HG02759 (cell line): ENCODE results near the gene DNAAF3.
A peak's percentile ranks its signal among the peaks of the same experiment; 100 is the strongest.

Experiments used
- ATAC-seq: cut with Tn5 transposase; IDR thresholded peaks from one replicate; pipeline ENCODE4 v1.9.1; 2021; ENCODE audit warnings: mild to moderate bottlenecking, moderate library complexity; ENCODE audit not compliant: unreplicated experiment

Gene DNAAF3

GRCh38 chr19:55116859-55117662 lies 49.4 kb downstream of the DNAAF3 start, which contains the start of gene PPP1R12C:
PPP1R12C (minus strand) TSS chr19:55117637; CDS start chr19:55117543, 94 bp downstream.
- ATAC-seq: peak; percentile 9

- ATAC-seq: no peak
Measured at GRCh38 chr19:55116232-55116858, 50.1 kb downstream of the DNAAF3 start.

- ATAC-seq: no peak
Measured at GRCh38 chr19:55115446-55116065, 50.9 kb downstream of the DNAAF3 start.

- ATAC-seq: no peak
Measured at GRCh38 chr19:55114566-55115145, 51.8 kb downstream of the DNAAF3 start.

GRCh38 chr19:55113570-55114039 lies 52.8 kb downstream of the DNAAF3 start:
- no peak for ATAC-seq

GRCh38 chr19:55112777-55113569 lies 53.4 kb downstream of the DNAAF3 start:
- ATAC-seq: no peak

GRCh38 chr19:55112246-55112776 lies 54.1 kb downstream of the DNAAF3 start:
- ATAC-seq: no peak

GRCh38 chr19:55111238-55111831 lies 55.1 kb downstream of the DNAAF3 start:
- ATAC-seq: no peak

GRCh38 chr19:55109527-55110291 lies 56.7 kb downstream of the DNAAF3 start:
- no peak for ATAC-seq
